Osteocyte (in vitro differentiated cells): Measurements from ENCODE around the gene CORO2B. TPM values are rescaled to one million over a fixed set of nuclear protein-coding genes. Genes with fewer than 3 reads are reported as not detected.
A peak's percentile ranks its signal among the peaks of the same experiment; 100 is the strongest.

Source experiments
- DNase-seq: peaks from one replicate; pipeline ENCODE4 v3.0.0; 2021; ENCODE audit warnings: mixed read lengths; ENCODE audit not compliant: unreplicated experiment; ENCODE audit errors: extremely low spot score
- H3K27ac Mint-ChIP-seq: one replicate; pipeline ENCODE4 v1.8.0; 2021; ENCODE audit warnings: mild to moderate bottlenecking, mixed read lengths; ENCODE audit not compliant: unreplicated experiment
- H3K27me3 Mint-ChIP-seq: one replicate; pipeline ENCODE4 v1.8.0; 2021; ENCODE audit warnings: mixed read lengths; ENCODE audit not compliant: unreplicated experiment
- H3K36me3 Mint-ChIP-seq: one replicate; pipeline ENCODE4 v1.8.0; 2021; ENCODE audit warnings: mixed read lengths; ENCODE audit not compliant: unreplicated experiment
- H3K4me1 Mint-ChIP-seq: one replicate; pipeline ENCODE4 v1.8.0; 2021; ENCODE audit warnings: mixed read lengths; ENCODE audit not compliant: unreplicated experiment
- H3K4me3 Mint-ChIP-seq: one replicate; pipeline ENCODE4 v1.8.0; 2021; ENCODE audit warnings: mild to moderate bottlenecking, moderate library complexity, mixed read lengths; ENCODE audit not compliant: unreplicated experiment
- H3K9me3 Mint-ChIP-seq: one replicate; pipeline ENCODE4 v1.8.0; 2021; ENCODE audit warnings: mixed read lengths; ENCODE audit not compliant: unreplicated experiment
- CTCF ChIP-seq: fragments of 200-600 bp; sonication (generic); IDR thresholded peaks from 2 replicates; pipeline ENCODE4 v1.5.0; 2021; ENCODE audit warnings: antibody characterized with exemption, mild to moderate bottlenecking, moderate library complexity
- total RNA-seq: library from RNA; stranded (reverse); gene quantifications from 2 replicates; pipeline ENCODE4 v1.2.1, GENCODE V29; 2021

Gene CORO2B
- total RNA-seq, 1 donor from 2014 or later, result 22.6 TPM

GRCh38 chr15:68769702-68770101, 190.9 kb downstream of the CORO2B start:
- Mint-ChIP-seq H3K9me3 (peaks cover 5% of the 10 kb centered on the region), H3K27ac (no peak overlapping the region), H3K4me3 (no peak overlapping the region), H3K27me3 (peaks cover 6% of the 10 kb centered on the region), H3K4me1 (peaks cover 15% of the 10 kb centered on the region), H3K36me3 (no peaks in the 10 kb centered on the region)
- DNase-seq, result peak; percentile 46
- TF ChIP-seq CTCF, result no peak

DNA sequence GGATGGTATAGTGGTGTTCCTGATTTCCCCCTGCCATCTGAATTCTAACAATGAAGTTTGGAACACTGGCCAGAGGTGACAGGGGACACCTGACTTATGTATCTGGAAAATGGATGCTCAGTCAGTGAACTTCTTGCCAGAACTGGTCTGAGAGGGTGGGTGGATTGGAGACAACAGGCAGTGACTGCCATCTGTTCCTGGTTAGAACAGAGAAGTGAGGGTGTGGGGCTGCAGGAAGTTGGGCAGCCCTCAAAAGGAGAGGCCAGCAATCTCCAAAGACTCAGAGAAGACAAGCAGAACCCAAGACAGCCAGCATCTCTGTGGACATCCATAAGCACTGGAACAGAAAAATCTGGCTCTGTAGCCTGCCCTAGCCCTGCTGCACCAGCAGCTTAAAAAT, 191.4 kb downstream of the CORO2B start:
- Mint-ChIP-seq H3K4me1 (peaks cover 15% of the 10 kb centered on the region), H3K9me3 (peaks cover 5% of the 10 kb centered on the region)

DNA sequence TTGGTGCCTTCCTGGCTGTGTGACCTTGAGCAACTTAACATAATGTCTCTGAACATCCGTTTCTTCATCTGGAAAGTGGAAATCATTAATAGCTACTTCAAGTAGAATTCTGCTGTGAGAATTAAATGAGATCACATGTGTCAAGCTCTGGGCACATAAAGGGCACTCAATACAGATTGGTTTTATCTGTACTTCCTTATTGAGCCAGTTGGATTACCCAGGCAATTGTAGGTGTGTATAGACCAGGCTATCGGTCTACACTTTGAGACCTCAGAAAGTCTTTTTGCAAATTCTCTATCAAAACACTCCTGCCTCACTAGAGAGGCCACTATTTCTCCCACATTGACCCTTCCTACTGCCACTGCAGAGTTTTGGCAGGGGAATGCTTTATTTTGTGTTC, 194.2 kb downstream of the CORO2B start:
- no peak for TF ChIP-seq CTCF
- Mint-ChIP-seq H3K27me3 (peaks cover 6% of the 10 kb centered on the region), H3K9me3 (peaks cover 5% of the 10 kb centered on the region), H3K4me1 (peaks cover 8% of the 10 kb centered on the region), H3K4me3 (no peak overlapping the region), H3K36me3 (peaks cover 9% of the 10 kb centered on the region), H3K27ac (no peak overlapping the region)
- DNase-seq, result no peak

More for the DNA sequence above, 191.4 kb downstream of the CORO2B start:
- Mint-ChIP-seq H3K4me3 (no peak overlapping the region), H3K36me3 (no peaks in the 10 kb centered on the region), H3K27me3 (peaks cover 6% of the 10 kb centered on the region), H3K27ac (no peak overlapping the region)
- peak; percentile 59 for DNase-seq
- no peak for TF ChIP-seq CTCF

- H3K4me1 Mint-ChIP-seq, result no peaks in the 10 kb centered on the region
- no peak overlapping the region for H3K27ac Mint-ChIP-seq
- H3K4me3 Mint-ChIP-seq, result no peak overlapping the region
Measured at GRCh38 chr15:68774120-68774519, 195.3 kb downstream of the CORO2B start.

More at GRCh38 chr15:68774120-68774519, 195.3 kb downstream of the CORO2B start:
- Mint-ChIP-seq H3K27me3 (peaks cover 6% of the 10 kb centered on the region), H3K36me3 (peaks cover 18% of the 10 kb centered on the region), H3K9me3 (peaks cover 5% of the 10 kb centered on the region)
- no peak for TF ChIP-seq CTCF
- DNase-seq, result peak; percentile 6
